22Rv1 (cell line): ENCODE data around the gene TERT.

Source experiments
- H3K27ac ChIP-seq: fragments of 450-650 bp; 2 replicates; pipeline ENCODE4 v1.5.1; 2017
- CTCF ChIP-seq: fragments of 450-650 bp; IDR thresholded peaks from 2 replicates; pipeline ENCODE4 v1.5.1; 2017; ENCODE audit warnings: mild to moderate bottlenecking
- ZFX ChIP-seq: fragments of 450-650 bp; IDR thresholded peaks from 2 replicates; pipeline ENCODE4 v1.6.1; 2017; ENCODE audit warnings: antibody characterized with exemption, borderline replicate concordance

Gene TERT

GRCh38 chr5:1242733-1243486 is 52.0 kb downstream of the TERT start:
- TF ChIP-seq CTCF (no peak), ZFX (no peak)
- H3K27ac ChIP-seq, result no peak overlapping the region

GRCh38 chr5:1241509-1242080 is 53.3 kb downstream of the TERT start:
- no peak overlapping the region for H3K27ac ChIP-seq
- TF ChIP-seq CTCF, result no peak
- TF ChIP-seq ZFX, result no peak

- TF ChIP-seq ZFX (no peak), CTCF (no peak)
- no peak overlapping the region for H3K27ac ChIP-seq
These were observed 54.2 kb downstream of the TERT start for GRCh38 chr5:1240496-1241260.

- no peak overlapping the region for H3K27ac ChIP-seq
- TF ChIP-seq ZFX (no peak), CTCF (no peak)
These were observed 55.2 kb downstream of the TERT start for GRCh38 chr5:1239505-1240251.

- no peak for TF ChIP-seq CTCF
- TF ChIP-seq ZFX, result no peak
- no peak overlapping the region for H3K27ac ChIP-seq
These were observed 59.0 kb downstream of the TERT start for GRCh38 chr5:1235838-1236237.

GRCh38 chr5:1235379-1235778 is 59.5 kb downstream of the TERT start:
- no peak for TF ChIP-seq ZFX
- peak; percentile 3; the same call in 1 of the 2 replicates for TF ChIP-seq CTCF
- no peak overlapping the region for H3K27ac ChIP-seq
